Inferior parietal cortex (tissue), 1 donor: ENCODE measurements around the gene JAZF1.

Experiments
- DNase-seq: peaks from one replicate; pipeline ENCODE4 v3.0.0-alpha.2; 2016; ENCODE audit errors: extremely low spot score

Gene JAZF1

GRCh38 chr7:28106321-28106829 lies 74.2 kb downstream of the JAZF1 start:
- no peak for DNase-seq

GRCh38 chr7:28105234-28105633 lies 75.4 kb downstream of the JAZF1 start:
- no peak for DNase-seq

- no peak for DNase-seq
Measured at GRCh38 chr7:28104811-28105210, 75.8 kb downstream of the JAZF1 start.

GRCh38 chr7:28104041-28104541 lies 76.5 kb downstream of the JAZF1 start:
- DNase-seq = no peak

- DNase-seq = no peak
Measured at GRCh38 chr7:28102797-28103196, 77.8 kb downstream of the JAZF1 start.

- DNase-seq = peak; percentile 84
Measured at GRCh38 chr7:28096713-28097112, 83.9 kb downstream of the JAZF1 start.

- DNase-seq = no peak
Measured at GRCh38 chr7:28095231-28095630, 85.4 kb downstream of the JAZF1 start.

GRCh38 chr7:28093623-28094232 lies 86.9 kb downstream of the JAZF1 start:
- DNase-seq = peak; percentile 68

- DNase-seq = no peak
Measured at GRCh38 chr7:28091190-28091589, 89.4 kb downstream of the JAZF1 start.

GRCh38 chr7:28088901-28089714 lies 91.5 kb downstream of the JAZF1 start:
- DNase-seq = no peak

- no peak for DNase-seq
Measured at GRCh38 chr7:28088032-28088431, 92.6 kb downstream of the JAZF1 start.

- DNase-seq = no peak
Measured at GRCh38 chr7:28086198-28086597, 94.4 kb downstream of the JAZF1 start.

- DNase-seq = no peak
Measured at GRCh38 chr7:28083998-28084985, 96.3 kb downstream of the JAZF1 start.

GRCh38 chr7:28083164-28083997 lies 97.2 kb downstream of the JAZF1 start:
- DNase-seq = no peak

GRCh38 chr7:28082071-28082470 lies 98.5 kb downstream of the JAZF1 start:
- DNase-seq = no peak

GRCh38 chr7:28081016-28081415 lies 99.6 kb downstream of the JAZF1 start:
- no peak for DNase-seq

- DNase-seq = peak; percentile 80
Measured at GRCh38 chr7:28078036-28078901, 102.3 kb downstream of the JAZF1 start.

- no peak for DNase-seq
Measured at GRCh38 chr7:28077616-28078015, 103.0 kb downstream of the JAZF1 start.

- DNase-seq = no peak
Measured at GRCh38 chr7:28076423-28077200, 104.0 kb downstream of the JAZF1 start.
